SK-N-SH (cell line): ENCODE results near the gene HOXC6. TPM values are rescaled to one million over a fixed set of nuclear protein-coding genes. Genes with fewer than 3 reads are reported as not detected.

Experiments used
- CTCF ChIA-PET: fragments of 300-600, 350-600 bp; formaldehyde crosslinking; extraction: SDS; loops from one replicate; lab custom pipeline; 2021; lab: Yijun Ruan, JAX
- POLR2A ChIA-PET: fragments of 350-600 bp; sonication (Branson Sonifier 250); formaldehyde crosslinking; extraction: SDS; loops from one replicate; lab custom pipeline; 2020; ENCODE audit warnings: antibody characterized with exemption, inconsistent platforms; lab: Yijun Ruan, JAX
- DNase-seq: peaks from one replicate; pipeline ENCODE4 v3.0.0; 2012
- H2AFZ ChIP-seq: fragments of 200-600 bp; sonication (generic); 2 replicates; pipeline ENCODE4 v1.8.1; 2016; ENCODE audit warnings: antibody characterized with exemption, mild to moderate bottlenecking, low read depth
- H3F3A ChIP-seq: fragments of 200-600 bp; sonication (generic); replicated peaks from 2 replicates; pipeline ENCODE3; 2016; ENCODE audit warnings: antibody characterized with exemption, mild to moderate bottlenecking; ENCODE audit not compliant: insufficient read depth
- H3K27ac ChIP-seq, 2 experiments: fragments of 200-500 bp in 1 of 2; fragments of 200-600 bp in 1 of 2; sonication (Bioruptor generic) in 1 of 2; sonication (generic), shearing (Covaris generic) in 1 of 2; 2 replicates each; pipeline versions ENCODE4 v1.5.1 to v1.6.1; 2014 to 2016; ENCODE audit warnings: low read depth in 2 of 2, inconsistent platforms in 1 of 2, low read length in 1 of 2, mild to moderate bottlenecking in 1 of 2, mixed read lengths in 1 of 2
- H3K27me3 ChIP-seq: fragments of 200-600 bp; sonication (generic), shearing (Covaris generic); 2 replicates; pipeline ENCODE4 v1.6.1; 2016; ENCODE audit warnings: mixed run types; ENCODE audit not compliant: insufficient read depth
- H3K36me3 ChIP-seq, 2 experiments: fragments of 200-500 bp in 1 of 2; fragments of 200-600 bp in 1 of 2; sonication (Bioruptor generic) in 1 of 2; sonication (generic) in 1 of 2; replicated peaks in 1 of 2; 2 replicates each; pipeline versions ENCODE3 to v1.5.1; 2014 to 2016; ENCODE audit warnings: low read length in 1 of 2, mild to moderate bottlenecking in 1 of 2; ENCODE audit not compliant: insufficient read depth in 2 of 2, control insufficient read depth in 1 of 2
- H3K4me1 ChIP-seq, 2 experiments: fragments of 200-500 bp in 1 of 2; fragments of 200-600 bp in 1 of 2; sonication (Bioruptor generic) in 1 of 2; sonication (generic), shearing (Covaris generic) in 1 of 2; 2 replicates each; pipeline versions ENCODE4 v1.5.1 to v1.6.1; 2014 to 2016; ENCODE audit warnings: low read depth in 1 of 2, low read length in 1 of 2, mixed run types in 1 of 2; ENCODE audit not compliant: insufficient read depth in 2 of 2, control insufficient read depth in 1 of 2
- H3K4me2 ChIP-seq: fragments of 200-600 bp; sonication (generic), shearing (Covaris generic); 2 replicates; pipeline ENCODE4 v1.6.1; 2017; ENCODE audit warnings: mixed run types
- H3K4me3 ChIP-seq, 2 experiments: fragments of 200-500 bp in 1 of 2; fragments of 200-600 bp in 1 of 2; sonication (Bioruptor generic) in 1 of 2; sonication (generic), shearing (Covaris generic) in 1 of 2; 2 replicates each; pipeline versions ENCODE4 v1.5.1 to v1.8.1; 2014 to 2016; ENCODE audit warnings: low read depth in 2 of 2, inconsistent platforms in 1 of 2, low read length in 1 of 2, mild to moderate bottlenecking in 1 of 2, mixed read lengths in 1 of 2, moderate library complexity in 1 of 2
- H3K79me2 ChIP-seq: fragments of 200-600 bp; sonication (generic); 2 replicates; pipeline ENCODE4 v1.8.1; 2017; ENCODE audit warnings: mild to moderate bottlenecking; ENCODE audit not compliant: insufficient read depth
- H3K9ac ChIP-seq: fragments of 200-600 bp; sonication (generic); 2 replicates; pipeline ENCODE4 v1.6.1; 2017; ENCODE audit warnings: mixed run types
- H3K9me2 ChIP-seq: fragments of 200-600 bp; sonication (generic); 2 replicates; pipeline ENCODE4 v1.6.1; 2017; ENCODE audit warnings: mixed run types
- H3K9me3 ChIP-seq: fragments of 200-600 bp; sonication (generic); 2 replicates; pipeline ENCODE4 v1.6.1; 2017; ENCODE audit warnings: mixed run types, mild to moderate bottlenecking, moderate library complexity
- H4K20me1 ChIP-seq: fragments of 200-600 bp; sonication (generic); 2 replicates; pipeline ENCODE4 v1.6.1; 2017; ENCODE audit warnings: mild to moderate bottlenecking, mixed run types; ENCODE audit not compliant: insufficient read depth
- EP300 ChIP-seq, 2 experiments: IDR thresholded peaks; 2 replicates each; pipeline versions ENCODE4 v1.4.0 to v1.6.1; 2012; ENCODE audit warnings: borderline replicate concordance in 1 of 2, low read depth in 1 of 2, low read length in 1 of 2
- EZH2phosphoT487 ChIP-seq: fragments of 200-600 bp; sonication (generic); IDR thresholded peaks from 2 replicates; pipeline ENCODE4 v1.6.1; 2017; ENCODE audit warnings: low read depth, mixed run types, mild to moderate bottlenecking, antibody characterized with exemption, moderate library complexity, borderline replicate concordance
- GABPA ChIP-seq: IDR thresholded peaks from 2 replicates; pipeline ENCODE4 v1.4.0; 2012; ENCODE audit warnings: low read depth, mild to moderate bottlenecking
- GATA2 ChIP-seq: sonication (generic); formaldehyde crosslinking; IDR thresholded peaks from 2 replicates; pipeline ENCODE4 v1.5.0; 2020; ENCODE audit warnings: mild to moderate bottlenecking, missing genetic modification reagents
- JUND ChIP-seq: IDR thresholded peaks from 2 replicates; pipeline ENCODE4 v1.4.0; 2012
- MEF2A ChIP-seq: IDR thresholded peaks from 2 replicates; pipeline ENCODE4 v1.4.0; 2012; ENCODE audit warnings: low read depth, borderline replicate concordance
- NRF1 ChIP-seq: IDR thresholded peaks from 2 replicates; pipeline ENCODE4 v1.6.1; 2012; ENCODE audit warnings: low read depth, mild to moderate bottlenecking, low read length
- RAD21 ChIP-seq: IDR thresholded peaks from 2 replicates; pipeline ENCODE4 v1.6.1; 2012; ENCODE audit warnings: mild to moderate bottlenecking, low read length
- SIN3A ChIP-seq: IDR thresholded peaks from 2 replicates; pipeline ENCODE4 v1.6.1; 2012; ENCODE audit warnings: low read depth, mild to moderate bottlenecking, low read length, moderate library complexity, borderline replicate concordance
- SMC3 ChIP-seq: IDR thresholded peaks from 2 replicates; pipeline ENCODE4 v1.6.1; 2012; ENCODE audit warnings: low read depth, low read length, improper control_type of control experiment
- TEAD4 ChIP-seq: IDR thresholded peaks from 2 replicates; pipeline ENCODE4 v1.4.0; 2012; ENCODE audit warnings: mild to moderate bottlenecking, borderline replicate concordance; ENCODE audit not compliant: insufficient read depth
- YY1 ChIP-seq: IDR thresholded peaks from 2 replicates; pipeline ENCODE4 v1.4.0; 2012; ENCODE audit warnings: low read depth, mild to moderate bottlenecking
- WGBS: methylation state at CpG from one replicate; pipeline ENCODE4 v1.1.6; 2017; ENCODE audit warnings: low lambda C conversion rate; 5-methylcytosine and 5-hydroxymethylcytosine counted together
- polyA plus RNA-seq, 3 experiments: library from polyadenylated mRNA; depleted of rRNA; stranded (reverse); fragments of >200 nt; gene quantifications; 2 replicates each; pipeline ENCODE4 v1.2.3, GENCODE V29; 2012
- TF ChIP-seq, protein P1 (sequence below): IDR thresholded peaks from 2 replicates; pipeline ENCODE4; 2012
- TF ChIP-seq, protein P2 (sequence below): fragments of 200-600 bp; sonication (generic); IDR thresholded peaks from 2 replicates; pipeline ENCODE4 v1.6.1; 2017; ENCODE audit warnings: antibody characterized with exemption, mild to moderate bottlenecking, moderate library complexity
- TF ChIP-seq, protein P3 (sequence below): fragments of 150-350 bp; IDR thresholded peaks from 2 replicates; pipeline ENCODE4 v1.6.1; 2016; ENCODE audit warnings: mild to moderate bottlenecking, low read depth, low read length
- TF ChIP-seq, protein P4 (sequence below): IDR thresholded peaks from 2 replicates; pipeline ENCODE4 v1.4.0; 2012; ENCODE audit warnings: low read depth, borderline replicate concordance
- TF ChIP-seq, protein P5 (sequence below): IDR thresholded peaks from 2 replicates; pipeline ENCODE4 v1.6.1; 2012; ENCODE audit warnings: mild to moderate bottlenecking, low read depth, low read length, moderate library complexity

HOXC6 gene
- polyA plus RNA-seq, 1 of the 3 experiments (the other 2 are of a cell fraction), result 9.1 TPM

DNA sequence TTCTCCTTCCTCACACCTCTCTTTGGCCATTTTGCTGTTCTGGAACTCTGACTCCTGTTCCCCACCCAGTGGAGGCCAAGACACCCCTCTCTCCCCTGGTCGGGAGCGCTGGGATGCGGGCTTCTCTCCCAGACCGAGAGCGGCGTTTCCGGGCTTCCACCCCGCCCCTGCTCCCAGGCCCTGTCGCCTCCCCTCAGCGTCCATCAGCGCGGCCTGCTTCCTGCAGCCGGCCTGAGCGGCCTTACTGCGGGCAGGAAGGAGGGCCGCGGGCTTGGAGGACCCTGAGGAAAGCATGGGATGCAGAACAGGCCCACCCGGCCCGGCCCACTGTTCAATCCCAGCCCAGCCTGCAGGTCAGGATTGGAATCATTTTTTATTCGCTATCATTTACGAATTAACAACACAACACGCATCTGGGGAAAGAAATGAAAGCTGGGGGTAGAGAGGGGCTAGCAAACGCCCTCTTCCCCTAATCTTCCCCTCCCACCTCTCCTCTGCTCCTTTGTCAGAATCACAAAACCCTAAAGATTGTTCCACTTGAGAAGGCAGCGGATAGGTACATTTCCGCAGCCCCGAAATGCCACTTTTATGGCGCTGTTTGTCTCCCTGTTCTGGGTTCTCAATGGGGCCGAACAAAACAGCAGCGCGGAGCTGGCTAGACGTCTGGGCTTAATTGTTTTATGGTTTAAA is 23.3 kb upstream of the HOXC6 start:
- 81% methylated on average over 31 of the region's 31 CpGs for WGBS
- Histone ChIP-seq H3K36me3 (no peaks in the 10 kb centered on the region), H3K9me2 (no peaks in the 10 kb centered on the region), H3K27ac (no peak overlapping the region), H3K9me3 (no peaks in the 10 kb centered on the region), H3K9ac (no peak overlapping the region), H3K79me2 (no peaks in the 10 kb centered on the region), H3K27me3 (no peaks in the 10 kb centered on the region), H3K4me2 (no peak overlapping the region), H4K20me1 (no peaks in the 10 kb centered on the region), H3K4me3 (no peak overlapping the region), H3K4me1 (peaks cover 0 to 26% of the 10 kb centered on the region in 2 experiments; a peak in 1 of 4 replicates), H3F3A (no peaks in the 10 kb centered on the region), H2AFZ (no peak overlapping the region)
- POLR2A ChIA-PET, result no interaction called here
- no peak for DNase-seq
- TF ChIP-seq TEAD4, result no peak
- TF ChIP-seq EP300 (IDR thresholded peaks at IDR 0.05; ENCODE audit: borderline replicate concordance in 1 of 2, low read depth in 1 of 2, low read length in 1 of 2), result no peak
- no peak for TF ChIP-seq NRF1
- no peak for TF ChIP-seq GATA2 (CRISPR knock-in tag)
- TF ChIP-seq, protein P1, sequence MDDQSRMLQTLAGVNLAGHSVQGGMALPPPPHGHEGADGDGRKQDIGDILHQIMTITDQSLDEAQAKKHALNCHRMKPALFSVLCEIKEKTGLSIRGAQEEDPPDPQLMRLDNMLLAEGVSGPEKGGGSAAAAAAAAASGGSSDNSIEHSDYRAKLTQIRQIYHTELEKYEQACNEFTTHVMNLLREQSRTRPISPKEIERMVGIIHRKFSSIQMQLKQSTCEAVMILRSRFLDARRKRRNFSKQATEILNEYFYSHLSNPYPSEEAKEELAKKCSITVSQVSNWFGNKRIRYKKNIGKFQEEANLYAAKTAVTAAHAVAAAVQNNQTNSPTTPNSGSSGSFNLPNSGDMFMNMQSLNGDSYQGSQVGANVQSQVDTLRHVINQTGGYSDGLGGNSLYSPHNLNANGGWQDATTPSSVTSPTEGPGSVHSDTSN, result no peak
- TF ChIP-seq SMC3, result no peak
- CTCF ChIA-PET, result interaction anchor here (0.9 to 24.5 kb wide), 21 partner anchors 11 to 395 kb away, joined by 3 to 568 read pairs (median 6); partner anchors contain the start of genes HOXC10, HOXC5, HOXC6 and SMUG1

DNA sequence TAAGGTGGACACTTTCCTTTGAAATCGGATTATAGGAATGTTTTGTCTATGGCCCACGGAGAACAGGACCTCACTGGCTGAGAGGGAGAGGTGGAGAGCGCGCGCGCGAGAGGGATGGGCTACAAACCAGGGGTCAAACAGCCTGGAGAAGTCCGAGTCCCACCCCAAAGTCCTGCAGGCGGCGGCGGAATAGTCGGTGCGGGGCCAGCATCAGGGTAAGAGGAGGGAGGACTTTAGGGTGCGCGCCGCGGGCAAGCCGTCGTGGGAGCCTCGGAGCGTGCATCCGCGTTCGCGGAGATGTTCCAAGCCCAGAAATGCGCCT is 22.7 kb upstream of the HOXC6 start:
- H3F3A ChIP-seq, result no peaks in the 10 kb centered on the region
- no peak overlapping the region for H3K27ac ChIP-seq
- H3K4me3 ChIP-seq, result no peak overlapping the region
- ChIA-PET CTCF (interaction anchor here (0.6 to 24.5 kb wide), 37 partner anchors 8 to 408 kb away, joined by 3 to 568 read pairs (median 5); partner anchors contain the start of genes HOXC10, HOXC4, HOXC5 and HOXC6), POLR2A (no interaction called here)
- no peaks in the 10 kb centered on the region for H3K36me3 ChIP-seq
- WGBS, result 40% methylated on average over 26 of the region's 26 CpGs
- H3K9me2 ChIP-seq, result no peaks in the 10 kb centered on the region
- no peak overlapping the region for H2AFZ ChIP-seq
- no peak overlapping the region for H3K9ac ChIP-seq
- H4K20me1 ChIP-seq, result no peaks in the 10 kb centered on the region
- peaks cover 0 to 27% of the 10 kb centered on the region in 2 experiments; a peak in 1 of 4 replicates for H3K4me1 ChIP-seq
- no peaks in the 10 kb centered on the region for H3K9me3 ChIP-seq
- H3K4me2 ChIP-seq, result no peak overlapping the region
- DNase-seq, result no peak
- no peaks in the 10 kb centered on the region for H3K27me3 ChIP-seq
- no peaks in the 10 kb centered on the region for H3K79me2 ChIP-seq
- TF ChIP-seq RAD21 (no peak), MEF2A (no peak), EZH2phosphoT487 (no peak), YY1 (no peak), SIN3A (no peak), JUND (no peak), SMC3 (no peak), GABPA (no peak)
- TF ChIP-seq, protein P2, sequence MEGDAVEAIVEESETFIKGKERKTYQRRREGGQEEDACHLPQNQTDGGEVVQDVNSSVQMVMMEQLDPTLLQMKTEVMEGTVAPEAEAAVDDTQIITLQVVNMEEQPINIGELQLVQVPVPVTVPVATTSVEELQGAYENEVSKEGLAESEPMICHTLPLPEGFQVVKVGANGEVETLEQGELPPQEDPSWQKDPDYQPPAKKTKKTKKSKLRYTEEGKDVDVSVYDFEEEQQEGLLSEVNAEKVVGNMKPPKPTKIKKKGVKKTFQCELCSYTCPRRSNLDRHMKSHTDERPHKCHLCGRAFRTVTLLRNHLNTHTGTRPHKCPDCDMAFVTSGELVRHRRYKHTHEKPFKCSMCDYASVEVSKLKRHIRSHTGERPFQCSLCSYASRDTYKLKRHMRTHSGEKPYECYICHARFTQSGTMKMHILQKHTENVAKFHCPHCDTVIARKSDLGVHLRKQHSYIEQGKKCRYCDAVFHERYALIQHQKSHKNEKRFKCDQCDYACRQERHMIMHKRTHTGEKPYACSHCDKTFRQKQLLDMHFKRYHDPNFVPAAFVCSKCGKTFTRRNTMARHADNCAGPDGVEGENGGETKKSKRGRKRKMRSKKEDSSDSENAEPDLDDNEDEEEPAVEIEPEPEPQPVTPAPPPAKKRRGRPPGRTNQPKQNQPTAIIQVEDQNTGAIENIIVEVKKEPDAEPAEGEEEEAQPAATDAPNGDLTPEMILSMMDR, result no peak
- TF ChIP-seq, protein P3, sequence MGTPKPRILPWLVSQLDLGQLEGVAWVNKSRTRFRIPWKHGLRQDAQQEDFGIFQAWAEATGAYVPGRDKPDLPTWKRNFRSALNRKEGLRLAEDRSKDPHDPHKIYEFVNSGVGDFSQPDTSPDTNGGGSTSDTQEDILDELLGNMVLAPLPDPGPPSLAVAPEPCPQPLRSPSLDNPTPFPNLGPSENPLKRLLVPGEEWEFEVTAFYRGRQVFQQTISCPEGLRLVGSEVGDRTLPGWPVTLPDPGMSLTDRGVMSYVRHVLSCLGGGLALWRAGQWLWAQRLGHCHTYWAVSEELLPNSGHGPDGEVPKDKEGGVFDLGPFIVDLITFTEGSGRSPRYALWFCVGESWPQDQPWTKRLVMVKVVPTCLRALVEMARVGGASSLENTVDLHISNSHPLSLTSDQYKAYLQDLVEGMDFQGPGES, result no peak
- TF ChIP-seq, protein P4, sequence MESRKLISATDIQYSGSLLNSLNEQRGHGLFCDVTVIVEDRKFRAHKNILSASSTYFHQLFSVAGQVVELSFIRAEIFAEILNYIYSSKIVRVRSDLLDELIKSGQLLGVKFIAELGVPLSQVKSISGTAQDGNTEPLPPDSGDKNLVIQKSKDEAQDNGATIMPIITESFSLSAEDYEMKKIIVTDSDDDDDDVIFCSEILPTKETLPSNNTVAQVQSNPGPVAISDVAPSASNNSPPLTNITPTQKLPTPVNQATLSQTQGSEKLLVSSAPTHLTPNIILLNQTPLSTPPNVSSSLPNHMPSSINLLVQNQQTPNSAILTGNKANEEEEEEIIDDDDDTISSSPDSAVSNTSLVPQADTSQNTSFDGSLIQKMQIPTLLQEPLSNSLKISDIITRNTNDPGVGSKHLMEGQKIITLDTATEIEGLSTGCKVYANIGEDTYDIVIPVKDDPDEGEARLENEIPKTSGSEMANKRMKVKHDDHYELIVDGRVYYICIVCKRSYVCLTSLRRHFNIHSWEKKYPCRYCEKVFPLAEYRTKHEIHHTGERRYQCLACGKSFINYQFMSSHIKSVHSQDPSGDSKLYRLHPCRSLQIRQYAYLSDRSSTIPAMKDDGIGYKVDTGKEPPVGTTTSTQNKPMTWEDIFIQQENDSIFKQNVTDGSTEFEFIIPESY, result no peak
- TF ChIP-seq, protein P5, sequence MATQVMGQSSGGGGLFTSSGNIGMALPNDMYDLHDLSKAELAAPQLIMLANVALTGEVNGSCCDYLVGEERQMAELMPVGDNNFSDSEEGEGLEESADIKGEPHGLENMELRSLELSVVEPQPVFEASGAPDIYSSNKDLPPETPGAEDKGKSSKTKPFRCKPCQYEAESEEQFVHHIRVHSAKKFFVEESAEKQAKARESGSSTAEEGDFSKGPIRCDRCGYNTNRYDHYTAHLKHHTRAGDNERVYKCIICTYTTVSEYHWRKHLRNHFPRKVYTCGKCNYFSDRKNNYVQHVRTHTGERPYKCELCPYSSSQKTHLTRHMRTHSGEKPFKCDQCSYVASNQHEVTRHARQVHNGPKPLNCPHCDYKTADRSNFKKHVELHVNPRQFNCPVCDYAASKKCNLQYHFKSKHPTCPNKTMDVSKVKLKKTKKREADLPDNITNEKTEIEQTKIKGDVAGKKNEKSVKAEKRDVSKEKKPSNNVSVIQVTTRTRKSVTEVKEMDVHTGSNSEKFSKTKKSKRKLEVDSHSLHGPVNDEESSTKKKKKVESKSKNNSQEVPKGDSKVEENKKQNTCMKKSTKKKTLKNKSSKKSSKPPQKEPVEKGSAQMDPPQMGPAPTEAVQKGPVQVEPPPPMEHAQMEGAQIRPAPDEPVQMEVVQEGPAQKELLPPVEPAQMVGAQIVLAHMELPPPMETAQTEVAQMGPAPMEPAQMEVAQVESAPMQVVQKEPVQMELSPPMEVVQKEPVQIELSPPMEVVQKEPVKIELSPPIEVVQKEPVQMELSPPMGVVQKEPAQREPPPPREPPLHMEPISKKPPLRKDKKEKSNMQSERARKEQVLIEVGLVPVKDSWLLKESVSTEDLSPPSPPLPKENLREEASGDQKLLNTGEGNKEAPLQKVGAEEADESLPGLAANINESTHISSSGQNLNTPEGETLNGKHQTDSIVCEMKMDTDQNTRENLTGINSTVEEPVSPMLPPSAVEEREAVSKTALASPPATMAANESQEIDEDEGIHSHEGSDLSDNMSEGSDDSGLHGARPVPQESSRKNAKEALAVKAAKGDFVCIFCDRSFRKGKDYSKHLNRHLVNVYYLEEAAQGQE, result no peak
- TF ChIP-seq, all 33 proteins: peak for 0
